Measurements from ENCODE around the gene FRMD4A.
"Not testable (repeated sequence)": the region's sequence is repeated elsewhere in the genome, so short reads cannot be mapped to it uniquely, and the experiment has no call there.

The FRMD4A gene

GRCh38 chr10:14056610-14057332, 274.0 kb downstream of the FRMD4A start:
- DNase-seq = no peak
- Histone ChIP-seq H3K27me3 (replicated peaks; ENCODE audit: control insufficient read depth, insufficient read depth, low read length, poor library complexity, severe bottlenecking) (no peaks in the 10 kb centered on the region), H3K4me3 (ENCODE audit: insufficient read depth, low read depth, low read length, poor library complexity, severe bottlenecking) (no peak overlapping the region), H3K36me3 (ENCODE audit: control insufficient read depth, insufficient read depth, low read length) (no peaks in the 10 kb centered on the region), H3K4me1 (ENCODE audit: control insufficient read depth, insufficient read depth, low read length, poor library complexity, severe bottlenecking) (no peaks in the 10 kb centered on the region), H3K27ac (ENCODE audit: insufficient read depth, low read length, poor library complexity, severe bottlenecking) (no peak overlapping the region), H3K9me3 (ENCODE audit: control insufficient read depth, low read length) (no peaks in the 10 kb centered on the region)

- Histone ChIP-seq H3K4me3 (ENCODE audit: insufficient read depth, low read depth, low read length, poor library complexity, severe bottlenecking) (no peak overlapping the region), H3K9me3 (ENCODE audit: control insufficient read depth, low read length) (no peaks in the 10 kb centered on the region), H3K27ac (ENCODE audit: insufficient read depth, low read length, poor library complexity, severe bottlenecking) (no peak overlapping the region), H3K36me3 (ENCODE audit: control insufficient read depth, insufficient read depth, low read length) (no peaks in the 10 kb centered on the region), H3K27me3 (replicated peaks; ENCODE audit: control insufficient read depth, insufficient read depth, low read length, poor library complexity, severe bottlenecking) (no peaks in the 10 kb centered on the region), H3K4me1 (ENCODE audit: control insufficient read depth, insufficient read depth, low read length, poor library complexity, severe bottlenecking) (no peaks in the 10 kb centered on the region)
- no peak for DNase-seq
Observed at GRCh38 chr10:14052931-14053330, 277.8 kb downstream of the FRMD4A start.

- DNase-seq = no peak
- Histone ChIP-seq H3K9me3 (ENCODE audit: control insufficient read depth, low read length) (no peaks in the 10 kb centered on the region), H3K27me3 (replicated peaks; ENCODE audit: control insufficient read depth, insufficient read depth, low read length, poor library complexity, severe bottlenecking) (no peaks in the 10 kb centered on the region), H3K4me1 (ENCODE audit: control insufficient read depth, insufficient read depth, low read length, poor library complexity, severe bottlenecking) (no peaks in the 10 kb centered on the region), H3K36me3 (ENCODE audit: control insufficient read depth, insufficient read depth, low read length) (no peaks in the 10 kb centered on the region), H3K27ac (ENCODE audit: insufficient read depth, low read length, poor library complexity, severe bottlenecking) (no peak overlapping the region), H3K4me3 (ENCODE audit: insufficient read depth, low read depth, low read length, poor library complexity, severe bottlenecking) (no peak overlapping the region)
Observed at GRCh38 chr10:14050598-14050997, 280.1 kb downstream of the FRMD4A start.

GRCh38 chr10:14048930-14049613, 281.7 kb downstream of the FRMD4A start:
- no peak overlapping the region for H3K27ac ChIP-seq (ENCODE audit: insufficient read depth, low read length, poor library complexity, severe bottlenecking)
- H3K4me1 ChIP-seq (ENCODE audit: control insufficient read depth, insufficient read depth, low read length, poor library complexity, severe bottlenecking) = no peaks in the 10 kb centered on the region
- no peak overlapping the region for H3K4me3 ChIP-seq (ENCODE audit: insufficient read depth, low read depth, low read length, poor library complexity, severe bottlenecking)
- no peak for DNase-seq
- no peaks in the 10 kb centered on the region for H3K9me3 ChIP-seq (ENCODE audit: control insufficient read depth, low read length)
- H3K36me3 ChIP-seq (ENCODE audit: control insufficient read depth, insufficient read depth, low read length) = no peaks in the 10 kb centered on the region
- no peaks in the 10 kb centered on the region for H3K27me3 ChIP-seq (replicated peaks; ENCODE audit: control insufficient read depth, insufficient read depth, low read length, poor library complexity, severe bottlenecking)

GRCh38 chr10:14047431-14047830, 283.3 kb downstream of the FRMD4A start:
- Histone ChIP-seq H3K36me3 (ENCODE audit: control insufficient read depth, insufficient read depth, low read length) (no peaks in the 10 kb centered on the region), H3K27me3 (replicated peaks; ENCODE audit: control insufficient read depth, insufficient read depth, low read length, poor library complexity, severe bottlenecking) (no peaks in the 10 kb centered on the region), H3K27ac (ENCODE audit: insufficient read depth, low read length, poor library complexity, severe bottlenecking) (no peak overlapping the region), H3K4me3 (ENCODE audit: insufficient read depth, low read depth, low read length, poor library complexity, severe bottlenecking) (no peak overlapping the region), H3K4me1 (ENCODE audit: control insufficient read depth, insufficient read depth, low read length, poor library complexity, severe bottlenecking) (no peaks in the 10 kb centered on the region), H3K9me3 (ENCODE audit: control insufficient read depth, low read length) (no peaks in the 10 kb centered on the region)
- DNase-seq = no peak

- not testable (repeated sequence) for H3K27ac ChIP-seq (ENCODE audit: insufficient read depth, low read length, poor library complexity, severe bottlenecking); H3K9me3 ChIP-seq (ENCODE audit: control insufficient read depth, low read length); DNase-seq; H3K36me3 ChIP-seq (ENCODE audit: control insufficient read depth, insufficient read depth, low read length); H3K27me3 ChIP-seq (replicated peaks; ENCODE audit: control insufficient read depth, insufficient read depth, low read length, poor library complexity, severe bottlenecking); H3K4me1 ChIP-seq (ENCODE audit: control insufficient read depth, insufficient read depth, low read length, poor library complexity, severe bottlenecking); H3K4me3 ChIP-seq (ENCODE audit: insufficient read depth, low read depth, low read length, poor library complexity, severe bottlenecking)
Observed at GRCh38 chr10:14042051-14042450, 288.7 kb downstream of the FRMD4A start.

GRCh38 chr10:14040787-14041631, 289.7 kb downstream of the FRMD4A start:
- Histone ChIP-seq H3K4me1 (ENCODE audit: control insufficient read depth, insufficient read depth, low read length, poor library complexity, severe bottlenecking) (no peaks in the 10 kb centered on the region), H3K36me3 (ENCODE audit: control insufficient read depth, insufficient read depth, low read length) (no peaks in the 10 kb centered on the region), H3K9me3 (ENCODE audit: control insufficient read depth, low read length) (no peaks in the 10 kb centered on the region), H3K27ac (ENCODE audit: insufficient read depth, low read length, poor library complexity, severe bottlenecking) (no peak overlapping the region), H3K4me3 (ENCODE audit: insufficient read depth, low read depth, low read length, poor library complexity, severe bottlenecking) (no peak overlapping the region), H3K27me3 (replicated peaks; ENCODE audit: control insufficient read depth, insufficient read depth, low read length, poor library complexity, severe bottlenecking) (no peaks in the 10 kb centered on the region)
- no peak for DNase-seq

GRCh38 chr10:14039968-14040668, 290.6 kb downstream of the FRMD4A start:
- no peak for DNase-seq
- Histone ChIP-seq H3K27me3 (replicated peaks; ENCODE audit: control insufficient read depth, insufficient read depth, low read length, poor library complexity, severe bottlenecking) (no peaks in the 10 kb centered on the region), H3K4me1 (ENCODE audit: control insufficient read depth, insufficient read depth, low read length, poor library complexity, severe bottlenecking) (no peaks in the 10 kb centered on the region), H3K4me3 (ENCODE audit: insufficient read depth, low read depth, low read length, poor library complexity, severe bottlenecking) (no peak overlapping the region), H3K9me3 (ENCODE audit: control insufficient read depth, low read length) (no peaks in the 10 kb centered on the region), H3K36me3 (ENCODE audit: control insufficient read depth, insufficient read depth, low read length) (no peaks in the 10 kb centered on the region), H3K27ac (ENCODE audit: insufficient read depth, low read length, poor library complexity, severe bottlenecking) (no peak overlapping the region)

- no peak overlapping the region for H3K4me3 ChIP-seq (ENCODE audit: insufficient read depth, low read depth, low read length, poor library complexity, severe bottlenecking)
- DNase-seq = no peak
- no peak overlapping the region for H3K27ac ChIP-seq (ENCODE audit: insufficient read depth, low read length, poor library complexity, severe bottlenecking)
- no peaks in the 10 kb centered on the region for H3K4me1 ChIP-seq (ENCODE audit: control insufficient read depth, insufficient read depth, low read length, poor library complexity, severe bottlenecking)
- no peaks in the 10 kb centered on the region for H3K9me3 ChIP-seq (ENCODE audit: control insufficient read depth, low read length)
- no peaks in the 10 kb centered on the region for H3K27me3 ChIP-seq (replicated peaks; ENCODE audit: control insufficient read depth, insufficient read depth, low read length, poor library complexity, severe bottlenecking)
- no peaks in the 10 kb centered on the region for H3K36me3 ChIP-seq (ENCODE audit: control insufficient read depth, insufficient read depth, low read length)
Observed at GRCh38 chr10:14036233-14036632, 294.5 kb downstream of the FRMD4A start.

Data from effector memory CD4-positive, alpha-beta T cell (primary cell).